GM19351 (cell line): ENCODE measurements around the gene FXYD2.

ENCODE experiments used
- ATAC-seq: cut with Tn5 transposase; IDR thresholded peaks from one replicate; pipeline ENCODE4 v1.9.1; 2021; ENCODE audit warnings: mild to moderate bottlenecking, moderate library complexity; ENCODE audit not compliant: unreplicated experiment

Gene FXYD2

DNA sequence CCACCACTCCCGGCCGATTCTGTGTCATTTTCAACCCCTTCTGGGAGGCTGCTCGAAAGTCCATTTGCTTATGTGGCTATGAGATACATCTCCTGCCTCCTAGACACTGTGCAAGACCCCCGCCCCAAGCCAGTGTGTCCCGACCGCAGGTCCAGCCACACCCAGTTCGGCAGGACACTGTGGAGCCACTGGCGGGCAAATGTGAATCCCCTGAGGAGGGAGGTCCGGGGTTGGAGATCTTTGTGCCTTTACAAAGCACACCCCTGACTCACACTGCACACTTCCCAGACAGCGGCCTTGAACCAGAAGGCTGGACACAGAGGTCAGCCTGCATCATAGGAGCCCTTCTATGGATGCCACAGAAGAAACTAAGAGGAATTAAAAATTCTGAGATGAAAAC, 34.5 kb upstream of the FXYD2 start:
- no peak for ATAC-seq

DNA sequence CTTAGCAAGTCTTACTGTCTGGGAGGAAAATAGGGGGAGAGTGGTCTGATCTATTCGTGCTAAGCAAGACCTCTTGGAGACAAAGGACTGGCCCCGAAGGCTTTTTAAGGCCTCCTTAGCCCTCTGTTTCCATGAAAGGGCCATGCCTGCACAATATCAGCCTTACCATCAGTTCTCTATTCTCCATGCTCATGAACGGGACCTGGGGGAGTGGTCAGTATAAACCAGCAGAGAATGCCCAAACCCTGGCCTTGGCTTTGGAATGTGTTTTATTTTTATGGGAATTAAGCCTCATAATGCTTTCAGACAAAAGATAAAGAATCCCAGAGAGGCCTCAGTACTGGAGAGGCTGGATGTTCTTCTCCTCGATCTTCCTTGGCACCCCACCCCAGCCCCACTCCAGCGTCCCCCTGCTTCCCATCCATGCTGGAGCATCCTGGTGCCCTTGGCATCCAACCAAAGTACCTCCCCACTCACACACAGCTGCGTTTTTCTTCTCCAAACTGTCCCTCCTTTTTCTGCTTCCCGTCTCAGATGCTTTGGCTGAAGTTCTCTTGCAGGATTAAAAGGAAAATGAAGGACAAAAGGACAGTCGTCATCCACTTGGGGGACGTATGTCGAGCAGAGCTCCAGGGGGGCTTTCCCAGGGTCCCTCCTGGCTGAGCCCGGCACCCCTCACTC, 33.3 kb upstream of the FXYD2 start:
- ATAC-seq: no peak

DNA sequence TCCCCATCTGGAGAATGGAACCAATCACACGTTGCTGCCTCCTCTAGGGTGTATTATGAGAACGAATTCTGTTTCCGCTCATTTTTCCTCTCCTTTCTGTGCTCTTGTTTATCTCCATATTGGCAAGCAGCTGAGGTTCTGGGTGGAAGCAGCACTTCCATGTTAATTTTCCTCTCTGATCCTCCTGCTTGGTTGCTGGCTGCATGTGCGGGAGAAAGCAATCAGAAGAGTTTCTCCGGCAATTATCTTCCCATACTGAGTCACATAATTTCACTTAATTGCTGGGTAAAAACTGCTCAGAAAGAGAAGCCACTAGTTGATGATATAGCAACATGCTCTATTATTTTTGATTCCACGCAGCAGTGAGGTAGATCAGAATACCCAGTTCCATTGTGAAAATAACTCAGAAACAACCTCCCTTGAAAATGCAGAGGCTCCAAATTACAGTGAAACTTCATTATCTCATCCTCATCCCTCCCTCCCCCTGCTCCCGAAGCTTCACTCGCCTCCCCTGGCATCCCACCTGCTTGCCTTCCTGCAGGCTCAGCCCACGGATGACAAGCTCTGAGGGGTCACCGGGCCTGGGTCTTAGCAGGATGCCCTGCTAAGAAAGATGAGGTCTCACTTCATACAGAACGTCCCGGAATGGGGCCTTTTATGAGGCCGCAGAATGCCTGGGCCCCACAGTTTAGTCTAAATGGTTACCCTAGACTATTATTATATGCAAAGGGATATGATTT, 31.5 kb upstream of the FXYD2 start:
- ATAC-seq: no peak

DNA sequence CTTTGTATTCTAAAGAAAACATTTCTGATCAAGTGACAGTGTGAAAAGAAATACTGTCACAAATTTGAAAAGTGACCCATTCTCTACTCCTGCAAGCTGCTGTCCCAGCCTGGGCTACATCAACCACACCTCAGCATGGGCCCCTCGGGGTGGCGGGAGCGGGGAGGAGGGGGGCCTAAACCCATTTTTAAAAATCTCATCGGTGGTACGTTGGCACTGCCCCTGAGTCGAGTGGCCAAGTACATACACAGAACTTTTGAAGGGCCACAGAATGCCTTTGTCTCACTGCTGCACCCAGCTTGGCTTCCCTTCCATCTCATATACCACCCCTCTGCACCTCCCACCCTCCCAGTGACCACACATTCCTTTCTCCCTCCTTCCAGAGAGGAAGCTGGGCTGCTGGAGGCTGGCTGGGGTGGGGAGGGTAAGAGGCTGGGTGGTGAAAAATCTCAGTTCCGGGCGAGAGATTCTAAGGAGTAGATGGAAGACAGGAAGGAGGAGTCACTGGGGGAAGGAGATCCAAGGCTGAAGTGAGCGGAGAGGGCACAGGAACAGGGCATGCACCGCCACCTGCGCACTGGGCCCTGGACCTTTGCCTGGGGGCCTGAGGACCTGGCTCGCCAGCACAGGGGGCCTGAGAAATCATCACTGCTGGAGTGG, 30.8 kb upstream of the FXYD2 start:
- no peak for ATAC-seq

DNA sequence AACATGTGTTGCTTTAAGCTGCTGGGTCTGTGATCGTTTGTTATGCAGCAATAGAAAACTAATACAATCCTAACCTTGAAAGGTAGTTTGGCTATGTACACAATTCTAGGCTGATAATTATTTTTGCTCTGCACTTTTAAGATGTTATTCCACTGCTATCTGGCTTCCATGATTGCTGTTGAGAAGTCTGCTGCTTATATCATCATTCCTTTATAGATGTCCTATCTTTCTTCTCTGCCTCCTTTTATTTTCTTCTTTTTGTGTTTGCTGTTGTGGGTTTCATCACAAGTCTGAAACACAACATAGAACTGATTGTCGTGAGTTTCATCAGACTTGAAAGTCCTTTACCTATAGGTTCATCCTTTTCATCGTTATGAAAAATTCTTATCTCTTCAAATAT, 27.8 kb upstream of the FXYD2 start:
- ATAC-seq: no peak

DNA sequence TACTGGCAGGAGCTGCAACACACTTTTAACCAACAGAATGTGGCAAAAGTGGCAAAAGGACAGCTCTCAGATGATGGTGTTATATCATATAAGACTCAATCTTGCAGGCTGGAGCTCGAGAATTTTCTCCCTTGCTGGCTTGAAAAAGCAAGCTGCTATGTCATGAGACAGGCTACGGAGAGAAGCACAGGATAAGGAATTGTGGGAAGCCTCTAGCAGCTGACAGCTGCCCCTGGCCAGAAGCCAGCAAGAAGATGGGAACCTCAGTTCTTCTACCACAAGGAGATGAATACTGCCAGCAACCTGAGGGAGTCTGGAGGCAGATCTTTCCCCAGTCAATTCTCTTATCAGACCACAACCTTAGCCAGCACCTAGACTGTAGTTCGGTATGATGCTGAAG, 27.3 kb upstream of the FXYD2 start:
- no peak for ATAC-seq

DNA sequence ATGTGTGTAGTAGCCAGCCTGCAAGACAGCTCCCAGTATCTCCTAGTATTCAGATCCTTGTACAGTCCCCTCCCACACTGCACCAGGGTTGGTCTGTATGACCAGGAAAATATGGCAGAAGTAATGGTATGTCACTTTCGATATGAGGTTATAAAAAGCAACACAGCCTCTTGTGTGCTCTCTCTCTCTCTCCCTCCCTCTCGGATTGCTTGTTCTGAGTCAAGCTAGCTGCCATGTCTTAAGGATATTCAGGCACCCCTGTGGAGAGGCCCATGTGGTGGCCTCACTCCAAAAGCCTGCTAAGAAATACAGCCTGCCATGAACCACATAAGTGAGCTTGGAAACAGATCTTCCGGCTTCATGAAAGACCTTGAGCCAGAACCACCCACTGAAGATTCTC, 26.6 kb upstream of the FXYD2 start:
- ATAC-seq: no peak

DNA sequence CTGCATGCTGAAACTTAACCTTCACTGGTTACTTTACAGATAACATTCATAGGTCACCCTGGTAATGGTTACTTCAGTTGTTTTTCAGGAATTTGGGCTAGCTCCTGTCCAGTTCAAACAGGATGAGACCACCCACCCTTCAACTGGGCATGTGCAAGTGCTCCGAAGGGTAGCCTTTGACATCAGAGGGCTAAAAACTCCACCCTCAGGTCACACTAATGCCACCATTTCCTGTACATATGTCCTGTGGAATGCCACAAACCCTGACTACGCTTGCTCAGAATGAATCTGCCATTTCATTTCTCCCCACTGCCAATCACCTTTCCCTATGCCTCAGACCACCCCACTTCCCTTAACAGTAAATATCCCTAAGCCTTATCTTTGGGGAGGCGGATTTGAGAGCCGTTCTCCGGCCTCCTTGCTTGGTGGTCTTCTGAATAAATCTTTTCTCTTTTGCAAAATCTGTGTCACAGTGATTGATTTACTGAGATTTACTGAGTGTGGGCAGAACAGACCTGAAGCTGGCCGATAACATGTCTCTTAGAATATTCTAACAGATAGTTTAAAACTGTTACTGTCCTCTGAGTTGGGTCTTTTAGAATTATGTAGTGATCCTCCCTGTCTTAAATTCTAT, 25.4 kb upstream of the FXYD2 start:
- no peak for ATAC-seq

DNA sequence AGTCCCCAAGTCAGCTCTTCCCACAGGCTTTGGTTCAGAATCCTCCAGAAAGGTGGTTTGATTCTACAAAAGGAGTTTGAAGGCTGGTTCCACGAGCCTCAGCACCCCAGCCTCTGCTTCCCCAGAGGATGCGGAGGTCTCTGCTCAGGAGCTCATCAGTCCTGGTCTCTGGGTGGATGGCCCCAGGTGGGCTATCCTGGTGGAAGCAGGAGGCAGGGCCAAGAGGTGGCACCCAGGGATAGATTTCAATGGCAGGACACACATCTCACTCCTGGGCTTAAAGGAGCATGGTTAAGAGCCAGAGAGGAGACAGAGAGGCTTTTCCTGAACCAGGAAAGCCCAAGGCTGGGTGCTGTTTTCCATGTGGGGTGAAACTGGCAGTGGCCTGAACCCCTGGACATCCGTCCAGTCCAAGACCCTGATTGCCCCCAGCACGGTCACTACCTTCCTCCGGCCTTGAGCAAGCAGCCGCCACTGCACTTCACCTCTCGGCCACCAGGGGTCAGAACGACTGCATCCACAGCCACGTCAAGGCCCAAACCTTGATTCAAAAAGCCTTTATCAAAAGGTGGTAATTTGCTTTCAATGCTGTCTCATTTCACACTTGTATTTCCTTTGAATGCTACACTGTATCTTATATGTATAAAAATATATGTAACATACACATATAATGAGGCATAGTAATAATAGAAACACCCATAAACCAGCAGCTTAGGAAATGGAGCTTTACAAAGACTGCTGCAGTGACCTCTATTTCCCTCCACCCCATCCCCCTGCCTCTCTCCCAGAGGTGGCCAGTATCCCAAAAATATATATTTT, 19.3 kb upstream of the FXYD2 start:
- no peak for ATAC-seq

DNA sequence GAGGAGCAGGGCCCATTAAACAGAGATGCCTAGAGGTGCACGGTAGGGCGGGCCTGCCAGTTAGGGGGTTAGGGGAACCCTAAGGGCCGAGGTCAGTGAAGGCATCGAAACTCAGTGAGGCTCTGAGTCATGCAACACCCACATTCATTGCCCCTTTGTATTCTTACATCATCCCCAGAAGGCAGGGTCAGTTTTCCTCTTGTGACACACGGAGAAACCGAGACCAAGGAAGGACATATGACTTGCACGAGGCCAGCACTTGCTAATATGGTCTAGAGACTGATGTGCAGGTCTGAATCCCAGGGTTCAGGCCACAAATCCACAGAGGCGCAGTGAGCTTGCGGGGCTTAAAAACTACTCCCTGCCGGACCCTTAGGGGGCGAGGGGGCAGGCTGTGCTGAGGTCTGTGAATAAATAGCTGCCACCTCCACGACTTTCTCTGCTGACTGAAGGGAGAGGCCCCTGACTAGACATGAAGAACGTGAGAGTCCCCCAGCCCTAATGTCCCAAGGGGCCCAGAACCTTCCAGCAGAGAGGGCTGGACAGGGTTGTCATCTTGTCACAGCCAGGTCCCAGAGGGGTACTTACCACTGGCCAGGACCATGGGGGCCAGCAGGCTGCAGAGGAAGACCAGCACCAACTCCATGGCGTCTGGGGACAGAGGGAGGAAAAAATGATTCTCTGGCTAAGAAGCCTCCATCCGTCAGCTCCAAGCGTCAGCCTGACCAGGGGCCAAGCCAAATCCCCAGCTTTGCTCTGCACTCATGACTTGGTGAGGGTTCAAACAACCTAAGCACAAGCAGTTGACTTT, 17.8 kb upstream of the FXYD2 start:
- no peak for ATAC-seq

DNA sequence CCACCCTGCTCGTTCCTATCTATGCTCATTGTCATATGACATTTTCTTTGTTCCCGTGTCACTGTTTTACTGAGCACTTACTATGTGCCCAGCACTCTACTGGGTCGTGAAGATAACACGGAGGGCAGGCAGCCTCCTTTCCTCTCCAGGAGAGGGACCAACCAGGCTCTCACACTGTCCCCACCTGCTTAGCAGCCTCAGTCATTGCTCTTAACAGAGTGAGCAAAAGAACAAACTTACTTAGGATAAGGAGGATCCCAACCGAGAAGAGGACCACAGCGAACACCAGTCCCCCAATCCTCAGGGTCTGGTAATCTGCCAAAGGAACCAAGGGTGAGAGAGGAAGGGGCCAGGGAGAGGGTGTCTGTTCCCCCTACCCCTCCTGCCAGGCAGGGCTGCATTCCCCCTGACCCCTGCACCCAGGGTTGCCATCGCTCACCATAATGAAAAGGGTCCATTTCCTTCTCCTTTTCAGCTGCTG, 17.0 kb upstream of the FXYD2 start:
- ATAC-seq: no peak

DNA sequence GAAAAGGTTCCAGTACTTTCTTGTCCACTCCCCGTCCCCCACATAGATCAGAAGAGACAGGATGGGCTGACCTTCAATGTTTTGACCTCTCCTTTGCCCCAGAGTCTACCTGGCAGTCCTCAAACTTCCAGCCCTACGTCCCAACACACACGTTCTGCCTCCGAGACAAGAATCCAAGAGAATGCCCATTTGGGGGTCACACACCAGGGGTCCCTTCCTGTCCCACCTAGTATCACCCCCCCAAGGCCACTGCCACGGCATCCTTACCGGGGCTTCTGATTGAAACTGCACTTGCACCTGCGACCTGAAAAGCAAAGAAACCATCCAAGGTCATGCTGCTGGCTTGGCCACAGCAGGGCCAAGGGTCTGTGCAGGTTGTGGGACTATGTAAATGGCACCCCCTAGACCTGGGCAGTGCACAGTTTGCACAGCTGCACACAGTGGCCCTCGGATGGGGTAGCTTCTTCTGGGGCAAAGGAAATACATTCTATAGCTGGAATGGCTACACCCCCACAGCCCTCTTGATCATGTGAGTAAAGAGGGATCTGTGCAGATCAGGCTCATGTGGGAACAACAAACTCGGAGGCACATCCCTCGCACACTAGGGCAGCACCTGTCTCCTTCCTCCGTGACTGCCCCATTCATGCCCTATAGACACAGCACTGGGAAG, 16.5 kb upstream of the FXYD2 start:
- no peak for ATAC-seq

DNA sequence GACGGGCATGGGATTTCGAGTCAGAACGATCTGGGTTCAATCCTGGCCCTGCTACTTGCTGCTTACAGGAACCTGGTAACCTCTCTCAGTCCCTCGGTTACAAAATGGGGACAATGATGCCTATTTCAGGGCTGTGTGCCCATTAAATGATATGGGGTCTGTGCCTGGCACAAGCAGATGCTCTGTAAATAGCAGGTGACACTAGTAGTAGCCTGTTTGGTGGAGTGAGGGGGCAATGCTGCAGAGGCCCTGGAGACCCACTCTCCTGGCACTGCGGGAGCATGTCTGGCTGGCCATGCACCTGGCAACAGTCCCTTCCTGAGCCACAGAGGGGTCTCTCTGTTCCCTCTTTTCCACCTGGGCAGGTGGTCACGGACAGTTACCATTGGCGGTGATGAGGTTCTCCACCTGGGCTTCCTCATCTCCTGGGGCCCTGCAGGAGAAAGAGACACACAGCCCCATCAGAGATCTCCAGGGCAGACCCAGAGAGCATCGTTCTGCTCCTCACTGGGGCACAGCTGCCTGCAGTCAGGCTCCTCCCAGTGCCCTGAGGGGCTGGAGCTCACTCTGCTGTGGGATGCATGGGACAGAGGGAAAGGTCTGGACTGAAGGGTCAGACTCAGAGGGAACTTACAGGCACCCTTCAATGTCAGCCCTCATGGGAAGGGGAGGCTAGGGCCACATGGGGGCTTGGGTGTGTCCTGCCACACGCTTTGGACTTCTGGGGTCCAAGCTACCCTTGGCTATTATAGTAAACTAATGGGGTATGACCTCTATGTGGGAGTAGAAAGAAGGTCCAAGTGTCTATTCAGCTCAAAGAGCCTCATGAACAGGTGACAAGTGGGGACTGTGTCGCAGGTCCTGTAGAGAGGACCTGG, 15.6 kb upstream of the FXYD2 start:
- ATAC-seq: no peak

DNA sequence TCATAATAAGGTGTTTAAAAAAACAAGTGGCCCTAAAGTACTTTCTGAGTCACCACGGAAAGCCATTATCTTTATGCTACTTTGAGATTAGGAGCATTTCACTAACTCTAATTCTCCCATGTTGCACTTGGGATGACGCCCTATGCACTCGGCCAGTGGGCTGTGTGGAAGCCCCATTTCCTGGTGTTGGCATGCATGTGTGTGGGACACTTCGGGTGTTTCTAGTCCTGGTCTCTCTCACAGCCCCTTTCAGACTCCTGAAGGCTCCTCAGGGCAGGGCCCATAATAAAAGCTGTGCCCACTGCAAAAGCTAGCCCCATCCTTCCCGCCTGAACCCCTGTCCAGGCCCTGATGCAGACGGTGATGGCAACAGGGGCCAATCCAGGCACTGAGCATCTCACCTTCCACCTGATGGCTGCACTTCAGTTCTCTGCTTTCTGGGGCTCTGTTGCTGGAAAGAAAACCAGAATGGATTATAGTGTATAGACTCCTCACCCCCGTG, 14.9 kb upstream of the FXYD2 start:
- no peak for ATAC-seq

DNA sequence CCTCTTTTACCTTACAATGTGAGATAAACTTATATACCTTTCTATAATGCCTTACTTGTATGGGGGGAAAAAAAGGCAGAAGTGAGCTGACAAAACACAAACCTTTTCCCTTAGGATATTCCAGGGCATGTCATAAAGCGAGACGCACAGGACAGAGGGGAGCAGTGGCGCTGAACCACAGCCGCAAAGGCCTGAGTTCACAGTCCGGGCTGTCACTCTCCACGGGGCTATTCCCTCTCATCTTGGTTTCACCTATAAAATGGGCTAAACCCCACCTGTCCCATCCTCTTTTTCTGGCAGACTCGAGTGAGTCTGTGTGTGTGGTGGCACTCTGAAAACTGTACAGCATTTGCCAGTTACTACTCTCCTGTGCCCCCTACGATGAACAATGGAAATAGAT, 14.4 kb upstream of the FXYD2 start:
- ATAC-seq: no peak

DNA sequence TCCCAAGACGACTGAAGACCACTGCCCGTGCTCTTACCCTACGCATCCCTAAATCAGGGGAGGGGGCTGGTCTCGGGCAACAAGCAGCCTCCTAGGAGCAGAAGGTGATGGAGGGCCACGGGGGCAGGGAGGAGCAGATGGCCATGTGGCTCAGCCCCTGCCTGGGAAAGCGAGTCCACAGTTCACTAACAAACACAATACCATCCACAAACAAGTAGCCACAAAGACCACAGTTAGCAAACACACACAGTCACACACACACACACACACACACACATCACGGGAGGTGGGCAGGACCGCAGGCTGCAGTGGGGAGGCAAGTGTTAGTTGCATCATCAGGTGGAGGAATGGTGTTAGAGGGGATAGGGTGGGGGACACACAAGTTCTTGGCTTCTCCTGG, 13.2 kb upstream of the FXYD2 start:
- ATAC-seq: no peak

DNA sequence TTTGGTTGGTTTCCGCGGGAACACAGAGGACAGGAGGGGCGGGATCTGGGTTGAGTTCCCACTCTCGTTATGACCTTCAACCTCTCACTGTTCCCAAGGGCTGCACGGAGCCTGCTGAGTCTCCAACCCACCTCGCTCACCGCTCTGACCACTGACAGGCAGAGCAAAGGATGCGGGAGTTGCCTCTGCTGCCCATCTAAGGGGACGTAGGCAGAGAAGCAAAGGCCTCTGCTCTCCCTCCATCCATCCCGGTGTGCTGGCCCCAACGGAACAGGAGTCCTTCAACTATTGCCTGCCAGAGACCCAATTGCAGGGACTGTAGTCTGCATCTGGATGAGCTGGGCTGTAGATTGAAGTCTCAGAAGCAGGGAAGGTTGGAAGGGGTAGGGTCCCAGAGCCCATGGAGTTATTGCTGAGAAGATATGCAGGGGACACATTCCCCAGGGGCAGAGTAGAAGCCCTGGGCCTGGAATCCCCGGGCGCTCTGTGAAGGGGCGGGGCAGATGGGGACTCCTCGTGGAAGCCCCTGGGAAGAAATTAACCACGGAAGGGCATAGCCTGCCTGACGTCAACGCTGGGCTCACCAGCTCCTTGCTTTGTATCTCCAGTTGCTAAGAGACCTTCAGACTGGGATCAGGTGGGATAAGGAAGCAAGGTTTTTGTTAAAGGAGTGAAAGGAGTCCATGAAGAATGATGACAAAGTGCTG, 12.7 kb upstream of the FXYD2 start:
- no peak for ATAC-seq
